Heart left ventricle (tissue), 16 donors: ENCODE data around the gene ADGRB3. TPM values are rescaled to one million over a fixed set of nuclear protein-coding genes. Genes with fewer than 3 reads are reported as not detected.

Experiments used
- ATAC-seq, 4 donors: fragments of 200-7000 bp; cut with Tn5 transposase; one replicate each; pipeline ENCODE4 v1.9.1; 2020 to 2022; ENCODE audit warnings: moderate library complexity in 4 of 4, mild to moderate bottlenecking in 3 of 4, moderate number of reproducible peaks in 1 of 4
- DNase-seq, 5 donors: peaks; one replicate each; pipeline ENCODE4 v3.0.0-alpha.2; 2020
- H3K27ac ChIP-seq, 12 donors: fragments of 200-600 bp; sonication (generic) in 4 of 12; one replicate each; pipeline versions ENCODE4 v1.5.0 to v1.8.0; 2016 to 2022; ENCODE audit warnings: mild to moderate bottlenecking in 2 of 12
- H3K27me3 ChIP-seq, 9 donors: fragments of 200-600 bp; sonication (generic) in 2 of 9; one replicate each; pipeline versions ENCODE4 v1.5.1 to v1.8.0; 2016 to 2022; ENCODE audit warnings: mild to moderate bottlenecking in 3 of 9
- H3K36me3 ChIP-seq, 9 donors: fragments of 200-600 bp; sonication (generic) in 2 of 9; one replicate each; pipeline versions ENCODE4 v1.5.0 to v1.8.0; 2018 to 2022; ENCODE audit warnings: mild to moderate bottlenecking in 2 of 9
- H3K4me1 ChIP-seq, 12 donors: fragments of 200-600 bp; sonication (generic) in 4 of 12; one replicate each; pipeline versions ENCODE4 v1.5.0 to v1.8.0; 2016 to 2022; ENCODE audit warnings: mild to moderate bottlenecking in 3 of 12
- H3K4me3 ChIP-seq, 12 donors: fragments of 200-600 bp; sonication (generic) in 4 of 12; one replicate each; pipeline versions ENCODE4 v1.5.0 to v1.8.0; 2017 to 2022; ENCODE audit warnings: mild to moderate bottlenecking in 9 of 12, moderate library complexity in 4 of 12
- H3K9me3 ChIP-seq, 12 donors: fragments of 200-600 bp; sonication (generic) in 4 of 12; one replicate each; pipeline versions ENCODE4 v1.5.0 to v1.8.0; 2016 to 2022; ENCODE audit warnings: mild to moderate bottlenecking in 1 of 12
- CTCF ChIP-seq, 12 donors: fragments of 200-600 bp; sonication (generic) in 4 of 12; IDR thresholded peaks; one replicate each; pipeline versions ENCODE4 v1.5.0 to v1.8.0; 2018 to 2022; ENCODE audit warnings: antibody characterized with exemption in 12 of 12, mild to moderate bottlenecking in 5 of 12
- POLR2A ChIP-seq, 2 donors: fragments of 450-650 bp; IDR thresholded peaks; one replicate each; pipeline ENCODE4 v1.6.1; 2017; ENCODE audit warnings: antibody characterized with exemption in 2 of 2, mild to moderate bottlenecking in 2 of 2, moderate library complexity in 2 of 2
- WGBS, 4 donors: extraction: QIAGEN DNeasy Blood & Tissue Kit in 2 of 4; methylation state at CpG; one replicate each; pipeline versions ENCODE4 v1.1.5 to v1.1.7; 2013 to 2018; 5-methylcytosine and 5-hydroxymethylcytosine counted together
- intact Hi-C, 10 donors: fragments of 100-400 bp; cut with DNase I; formaldehyde crosslinking; loops; one replicate each; pipeline versions ENCODE4 v1.11.1 to v1.14.2; 2022
- polyA plus RNA-seq, 2 donors: library from polyadenylated mRNA; stranded (reverse); fragments of 200-250 nt; gene quantifications; one replicate each; pipeline ENCODE4 v1.2.3, GENCODE V29; 2013
- total RNA-seq, 9 donors: library from RNA; depleted of rRNA in 2 of 9; stranded (reverse); fragments of >200 nt in 2 of 9; fragmentation: NEBNext Ultra II Directional in 3 of 9; extraction: Animal tissue kit (Norgen Biotek cat#: 25700) in 3 of 9; gene quantifications; one replicate each; pipeline versions ENCODE4 v1.1.0 to v1.2.4, GENCODE V29; 2016 to 2023
- donor health status: ischemic (EF 13 %, LVEDD 7.1; RV severe dilation, severe dysfunction).
- donor health status: healthy with polysubstance abuse.
- donor health status: DM: no; HTN: yes; CAD: no.
- donor health status: DM: no; HTN: no; CAD: no.
- donor health status: ischemic (EF 25% LVEDD 6.9; RV normal size, moderate dysfunction).
- donor health status: ischemic (EF 25% LVEDD 5.7; RV mildly dilated, moderate dysfunction).
- donor health status: healthy.
- donor health status: DM: yes; HTN: yes; CAD: no.
- donor health status: ischemic (EF 35%, LVEDD 5.7; RV mildly dilated, moderate dysfunction).
- donor health status: nonischemic (EF 11% LVEDD 7.7; RV severe dilation, severe dysfunction).
- donor health status: DM: yes; HTN: yes; CAD: no.
- donor health status: PGD.
- donor health status: ischemic (EF 29% LVEDD 5.4; RV normal size, mild dysfunction).
- donor health status: nonischemic (EF 23%, LVEDD 6.1; RV moderate dilation, normal function).

ADGRB3 gene
- total and polyA plus RNA-seq, 11 donors: 0.51 to 2.5 (median 1.1) TPM

DNA sequence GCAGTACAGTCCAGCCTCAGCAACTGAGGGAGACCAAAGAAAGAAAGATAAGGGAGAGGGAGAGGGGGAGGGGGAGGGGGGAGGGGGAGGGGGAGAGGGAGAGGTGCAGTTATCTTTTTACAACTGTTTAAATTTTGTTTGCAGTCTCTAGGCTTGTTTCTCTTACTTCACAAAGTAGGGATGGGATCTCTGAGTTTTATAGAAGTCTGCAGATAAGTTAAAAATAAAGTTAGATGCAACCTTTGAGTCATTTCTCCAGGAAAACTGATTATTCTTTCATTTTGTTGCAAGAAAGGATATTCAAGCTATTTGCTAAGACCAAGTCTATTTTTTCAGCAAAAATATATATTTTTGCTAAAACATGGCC lies 487.3 kb downstream of the ADGRB3 start:
- intact Hi-C loops: no loop called here
- no peak for DNase-seq

GRCh38 chr6:69128411-69128810 lies 493.3 kb downstream of the ADGRB3 start:
- 18 to 32% (median 26%) methylated on average over 2 of the region's 2 CpGs for WGBS, 4 donors
- H3K27ac ChIP-seq: no peak overlapping the region
- TF ChIP-seq CTCF (IDR thresholded peaks at IDR 0.05): no peak
- TF ChIP-seq POLR2A (IDR thresholded peaks at IDR 0.05): no peak
- no peaks in the 10 kb centered on the region for H3K36me3 ChIP-seq
- no peak overlapping the region for H3K4me3 ChIP-seq
- intact Hi-C loops: no loop called here
- DNase-seq (no peak), ATAC-seq (no peak)
- no peaks in the 10 kb centered on the region for H3K4me1 ChIP-seq
- H3K9me3 ChIP-seq: peaks cover 0 to 5% (median 0%) of the 10 kb centered on the region in 12 donors
- no peaks in the 10 kb centered on the region for H3K27me3 ChIP-seq

More for the DNA sequence above, 487.3 kb downstream of the ADGRB3 start:
- H3K4me3 ChIP-seq: no peak overlapping the region
- H3K9me3 ChIP-seq: no peaks in the 10 kb centered on the region
- ATAC-seq: no peak
- no peaks in the 10 kb centered on the region for H3K27me3 ChIP-seq
- H3K4me1 ChIP-seq: no peaks in the 10 kb centered on the region
- H3K27ac ChIP-seq: no peak overlapping the region
- no peaks in the 10 kb centered on the region for H3K36me3 ChIP-seq
- no peak for TF ChIP-seq CTCF (IDR thresholded peaks at IDR 0.05)
- TF ChIP-seq POLR2A (IDR thresholded peaks at IDR 0.05): no peak

- H3K27me3 ChIP-seq: no peaks in the 10 kb centered on the region
- no peaks in the 10 kb centered on the region for H3K36me3 ChIP-seq
- TF ChIP-seq CTCF (IDR thresholded peaks at IDR 0.05): no peak
- TF ChIP-seq POLR2A (IDR thresholded peaks at IDR 0.05): no peak
- H3K9me3 ChIP-seq: peaks cover 0 to 5% (median 0%) of the 10 kb centered on the region in 12 donors
- intact Hi-C loops: no loop called here
- no peak for ATAC-seq
- DNase-seq: no peak
- no peak overlapping the region for H3K27ac ChIP-seq
- H3K4me3 ChIP-seq: no peak overlapping the region
- no peaks in the 10 kb centered on the region for H3K4me1 ChIP-seq
- WGBS, 4 donors: 65 to 78% (median 72%) methylated on average over 1 of the region's 1 CpG
These were observed 494.0 kb downstream of the ADGRB3 start for GRCh38 chr6:69129046-69129445.

GRCh38 chr6:69135927-69136326 lies 500.8 kb downstream of the ADGRB3 start:
- no peak overlapping the region for H3K4me3 ChIP-seq
- intact Hi-C loops: loop anchor here in 1 of 10 donors (10.0 kb wide), 1 partner anchor 161 kb away; no protein-coding TSS in a partner anchor
- TF ChIP-seq POLR2A (IDR thresholded peaks at IDR 0.05): no peak
- no peak for TF ChIP-seq CTCF (IDR thresholded peaks at IDR 0.05)
- WGBS, 4 donors: 60 to 82% (median 67%) methylated on average over 1 of the region's 1 CpG
- DNase-seq (no peak), ATAC-seq (no peak)
- H3K9me3 ChIP-seq: peaks cover 0 to 4% (median 0%) of the 10 kb centered on the region in 12 donors
- H3K27ac ChIP-seq: no peak overlapping the region
- no peaks in the 10 kb centered on the region for H3K27me3 ChIP-seq
- peaks cover 0 to 19% (median 2%) of the 10 kb centered on the region in 12 donors for H3K4me1 ChIP-seq
- H3K36me3 ChIP-seq: no peaks in the 10 kb centered on the region
